ENCODE results near the gene WIPF2. TPM values are rescaled to one million over a fixed set of nuclear protein-coding genes. Genes with fewer than 3 reads are reported as not detected.
"Not testable (repeated sequence)": the region's sequence is repeated elsewhere in the genome, so short reads cannot be mapped to it uniquely, and the experiment has no call there.

The WIPF2 gene
- total RNA-seq, 4 donors from 2014 or later = 7.8 to 21.5 (median 12.1) TPM

DNA sequence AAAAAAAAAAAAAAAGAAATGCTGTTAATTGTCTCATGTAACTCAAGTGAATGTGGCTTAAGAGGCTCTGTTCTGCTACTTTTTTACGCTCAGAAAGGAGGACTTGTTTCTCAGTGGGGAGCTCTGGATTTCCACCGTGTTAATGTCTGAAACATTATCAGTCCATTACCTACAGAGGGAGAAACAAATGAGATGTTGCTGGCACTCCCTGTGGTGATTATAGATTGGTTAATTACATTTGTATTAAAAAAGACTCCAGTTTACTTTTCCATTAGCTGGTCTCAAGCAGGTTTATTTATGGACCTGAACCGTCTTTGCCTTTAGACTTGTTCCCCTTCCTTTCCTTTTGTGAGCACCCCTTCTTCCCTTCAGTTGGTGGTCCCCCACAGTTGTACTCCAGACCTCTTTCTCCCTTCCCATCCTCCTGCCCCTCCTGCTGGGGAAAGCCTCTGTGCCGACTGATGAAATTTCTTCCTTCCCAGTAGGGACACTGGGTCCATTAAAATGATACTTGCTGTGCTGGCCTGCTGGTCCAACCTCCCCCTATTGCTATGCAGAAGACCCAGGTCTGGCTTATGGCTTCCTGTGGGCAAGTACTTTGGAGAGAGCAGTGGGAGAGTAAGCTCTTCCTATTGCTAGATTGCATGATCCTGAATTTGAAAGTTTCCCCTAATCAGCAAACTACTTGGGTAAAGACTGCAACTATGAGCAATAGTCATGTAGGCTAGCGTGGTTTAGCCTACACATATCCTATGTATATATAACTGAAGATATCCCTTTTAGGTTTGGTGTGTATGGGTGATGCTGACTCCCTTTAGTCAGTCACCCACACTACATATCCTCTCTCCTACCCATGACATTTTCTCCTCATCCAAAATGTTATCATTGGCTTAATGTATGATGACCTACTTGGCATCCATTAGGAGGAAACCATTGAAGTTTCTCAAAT is 76.7 kb downstream of the WIPF2 start:
- TF ChIP-seq EP300 (IDR thresholded peaks at IDR 0.05) (no peak), POLR2A (IDR thresholded peaks at IDR 0.05; ENCODE audit: low read depth) (no peak), POLR2AphosphoS5 (IDR thresholded peaks at IDR 0.05) (no peak)
- TF ChIP-seq, protein P1, sequence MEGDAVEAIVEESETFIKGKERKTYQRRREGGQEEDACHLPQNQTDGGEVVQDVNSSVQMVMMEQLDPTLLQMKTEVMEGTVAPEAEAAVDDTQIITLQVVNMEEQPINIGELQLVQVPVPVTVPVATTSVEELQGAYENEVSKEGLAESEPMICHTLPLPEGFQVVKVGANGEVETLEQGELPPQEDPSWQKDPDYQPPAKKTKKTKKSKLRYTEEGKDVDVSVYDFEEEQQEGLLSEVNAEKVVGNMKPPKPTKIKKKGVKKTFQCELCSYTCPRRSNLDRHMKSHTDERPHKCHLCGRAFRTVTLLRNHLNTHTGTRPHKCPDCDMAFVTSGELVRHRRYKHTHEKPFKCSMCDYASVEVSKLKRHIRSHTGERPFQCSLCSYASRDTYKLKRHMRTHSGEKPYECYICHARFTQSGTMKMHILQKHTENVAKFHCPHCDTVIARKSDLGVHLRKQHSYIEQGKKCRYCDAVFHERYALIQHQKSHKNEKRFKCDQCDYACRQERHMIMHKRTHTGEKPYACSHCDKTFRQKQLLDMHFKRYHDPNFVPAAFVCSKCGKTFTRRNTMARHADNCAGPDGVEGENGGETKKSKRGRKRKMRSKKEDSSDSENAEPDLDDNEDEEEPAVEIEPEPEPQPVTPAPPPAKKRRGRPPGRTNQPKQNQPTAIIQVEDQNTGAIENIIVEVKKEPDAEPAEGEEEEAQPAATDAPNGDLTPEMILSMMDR (IDR thresholded peaks at IDR 0.05) = no peak
- H3K36me3 ChIP-seq = no peaks in the 10 kb centered on the region
- no peak overlapping the region for H3K27ac ChIP-seq (replicated peaks in 1 of 4)
- no peak for DNase-seq (ENCODE audit: extremely low spot score)
- 81% methylated on average over 5 of the region's 5 CpGs for WGBS
- no peaks in the 10 kb centered on the region for H3K9me3 ChIP-seq
- no peaks in the 10 kb centered on the region for H3K27me3 ChIP-seq
- no peak overlapping the region for H3K4me3 ChIP-seq
- intact Hi-C loops (cut with DNase I) = no loop called here
- peaks cover 28 to 37% (median 33%) of the 10 kb centered on the region in 4 donors for H3K4me1 ChIP-seq

DNA sequence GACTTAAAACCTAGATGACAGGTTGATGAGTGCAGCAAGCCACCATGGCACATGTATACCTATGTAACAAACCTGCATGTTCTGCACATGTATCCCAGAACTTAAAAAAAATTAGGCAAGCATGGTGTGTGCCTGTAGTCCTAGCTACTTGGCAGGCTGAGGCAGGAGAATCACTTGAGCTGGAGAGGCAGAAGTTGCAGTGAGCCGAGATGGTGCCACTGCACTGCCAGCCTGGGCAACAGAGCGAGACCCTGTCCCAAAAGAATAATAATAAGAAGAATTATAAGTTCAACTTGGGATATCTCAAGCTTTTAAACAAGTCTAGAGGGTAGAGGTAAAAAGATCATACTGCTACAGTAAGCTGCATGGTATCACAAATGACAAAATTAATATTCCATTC is 78.4 kb downstream of the WIPF2 start:
- H3K4me1 ChIP-seq = peaks cover 23 to 34% (median 29%) of the 10 kb centered on the region in 4 donors
- H3K9me3 ChIP-seq = no peaks in the 10 kb centered on the region
- intact Hi-C loops (cut with DNase I) = no loop called here
- no peaks in the 10 kb centered on the region for H3K27me3 ChIP-seq
- H3K4me3 ChIP-seq = no peak overlapping the region
- no peak overlapping the region for H3K27ac ChIP-seq (replicated peaks in 1 of 4)
- no peak for TF ChIP-seq POLR2AphosphoS5 (IDR thresholded peaks at IDR 0.05)
- TF ChIP-seq, protein P1 (IDR thresholded peaks at IDR 0.05) = no peak
- TF ChIP-seq EP300 (IDR thresholded peaks at IDR 0.05) = no peak
- no peak for TF ChIP-seq POLR2A (IDR thresholded peaks at IDR 0.05; ENCODE audit: low read depth)
- 83% methylated on average over 2 of the region's 2 CpGs for WGBS
- H3K36me3 ChIP-seq = no peaks in the 10 kb centered on the region
- no peak for DNase-seq (ENCODE audit: extremely low spot score)

- Histone ChIP-seq H3K4me3 (no peak overlapping the region), H3K36me3 (no peaks in the 10 kb centered on the region), H3K4me1 (peaks cover 32 to 36% (median 34%) of the 10 kb centered on the region in 4 donors), H3K27ac (replicated peaks in 1 of 4) (peak overlapping the region; percentile 3 to 58 (median 21)), H3K27me3 (no peaks in the 10 kb centered on the region), H3K9me3 (no peaks in the 10 kb centered on the region)
- 40% methylated on average over 3 of the region's 3 CpGs for WGBS
- TF ChIP-seq POLR2AphosphoS5 (IDR thresholded peaks at IDR 0.05) (no peak), POLR2A (IDR thresholded peaks at IDR 0.05; ENCODE audit: low read depth) (no peak), EP300 (IDR thresholded peaks at IDR 0.05) (no peak)
- TF ChIP-seq, protein P1 (IDR thresholded peaks at IDR 0.05) = no peak
- intact Hi-C loops (cut with DNase I) = no loop called here
- no peak for DNase-seq (ENCODE audit: extremely low spot score)
These were observed 79.6 kb downstream of the WIPF2 start for GRCh38 chr17:40298726-40299125.

DNA sequence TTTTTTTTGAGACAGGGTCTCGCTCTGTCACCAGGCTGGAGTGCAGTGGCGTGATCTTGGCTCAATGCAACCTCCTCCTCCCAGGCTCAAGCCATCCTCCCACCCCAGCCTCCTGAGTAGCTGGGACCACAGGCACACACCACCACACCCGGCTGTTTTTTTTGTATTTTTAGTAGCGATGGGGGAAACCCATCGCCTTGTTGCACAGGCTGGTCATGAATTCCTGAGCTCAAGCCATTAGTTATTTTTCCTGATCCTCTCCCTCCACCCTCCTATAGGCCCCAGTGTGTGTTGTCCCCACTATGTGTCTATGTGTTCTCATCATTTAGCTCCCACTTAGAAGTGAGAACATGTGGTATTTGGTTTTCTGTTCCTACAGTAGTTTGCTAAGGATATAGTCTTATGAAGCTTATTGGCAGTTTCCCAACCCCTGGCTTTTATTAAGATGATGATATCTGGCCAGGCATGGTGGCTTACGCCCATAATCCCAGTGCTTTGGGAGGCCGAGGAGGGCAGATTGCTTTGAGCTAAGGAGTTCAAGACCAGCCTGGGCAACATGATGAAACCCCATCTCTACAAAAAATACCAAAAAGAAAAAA is 80.2 kb downstream of the WIPF2 start:
- H3K4me3 ChIP-seq; H3K36me3 ChIP-seq; H3K27me3 ChIP-seq; H3K9me3 ChIP-seq; DNase-seq (ENCODE audit: extremely low spot score); intact Hi-C loops (cut with DNase I): not testable (repeated sequence)
- Histone ChIP-seq H3K4me1 (peaks cover 35 to 41% (median 36%) of the 10 kb centered on the region in 4 donors), H3K27ac (replicated peaks in 1 of 4) (peak overlapping the region in 3 of 4 donors; percentile 24 to 58 (median 36))
- 74% methylated on average over 7 of the region's 7 CpGs for WGBS

GRCh38 chr17:40301315-40301714 is 82.2 kb downstream of the WIPF2 start:
- no peak for DNase-seq (ENCODE audit: extremely low spot score)
- TF ChIP-seq POLR2AphosphoS5 (IDR thresholded peaks at IDR 0.05) (no peak), POLR2A (IDR thresholded peaks at IDR 0.05; ENCODE audit: low read depth) (no peak), EP300 (IDR thresholded peaks at IDR 0.05) (no peak)
- TF ChIP-seq, protein P1 (IDR thresholded peaks at IDR 0.05) = no peak

More at GRCh38 chr17:40301315-40301714, 82.2 kb downstream of the WIPF2 start:
- no peak overlapping the region for H3K4me3 ChIP-seq
- no peaks in the 10 kb centered on the region for H3K36me3 ChIP-seq
- no peaks in the 10 kb centered on the region for H3K27me3 ChIP-seq
- WGBS = 62% methylated on average over 4 of the region's 4 CpGs
- no peak overlapping the region for H3K27ac ChIP-seq (replicated peaks in 1 of 4)
- peaks cover 41 to 51% (median 45%) of the 10 kb centered on the region in 4 donors for H3K4me1 ChIP-seq
- intact Hi-C loops (cut with DNase I) = loop anchor here (5.0 to 10.0 kb wide), 2 partner anchors 113 to 236 kb away; partner anchors contain the start of gene TOP2A
- no peaks in the 10 kb centered on the region for H3K9me3 ChIP-seq
